Measurements from ENCODE around the gene ZNF549. TPM values are rescaled to one million over a fixed set of nuclear protein-coding genes. Genes with fewer than 3 reads are reported as not detected.

Gene ZNF549
- total and polyA plus RNA-seq, 2 of the 13 experiments (the other 11 are each of a cell fraction or from before 2014, with no cell fraction given) = 2.8 to 6.4 TPM

- no peak; the same call in 1 of the 2 replicates for TF ChIP-seq IKZF5 (CRISPR knock-in tag; IDR thresholded peaks at IDR 0.05)
- TF ChIP-seq TBP (CRISPR knock-in tag; IDR thresholded peaks at IDR 0.05) = no peak
- no peak for TF ChIP-seq AFF4 (CRISPR knock-in tag; IDR thresholded peaks at IDR 0.05)
- no peak for TF ChIP-seq BRF2 (CRISPR knock-in tag; IDR thresholded peaks at IDR 0.05)
- peak; percentile 29; the same call in 1 of the 2 replicates for TF ChIP-seq ZBTB20 (CRISPR knock-in tag; IDR thresholded peaks at IDR 0.05; ENCODE audit: borderline replicate concordance, low read depth)
- TF ChIP-seq SP2 (CRISPR knock-in tag; IDR thresholded peaks at IDR 0.05) = peak; percentile 94
- TF ChIP-seq PRMT3 (CRISPR knock-in tag; IDR thresholded peaks at IDR 0.05; ENCODE audit: borderline replicate concordance, low read depth) = no peak
- TF ChIP-seq BHLHE40 (IDR thresholded peaks at IDR 0.05; ENCODE audit: low read length) = no peak
- no peak for TF ChIP-seq EEA1 (CRISPR knock-in tag; IDR thresholded peaks at IDR 0.05; ENCODE audit: borderline replicate concordance)
- no peak for TF ChIP-seq ZNF724P (CRISPR knock-in tag; IDR thresholded peaks at IDR 0.05; ENCODE audit: borderline replicate concordance)
- peak; percentile 47; the same call in 1 of the 2 replicates for TF ChIP-seq ZNF576 (CRISPR knock-in tag; IDR thresholded peaks at IDR 0.05)
- TF ChIP-seq ZNF414 (CRISPR knock-in tag; IDR thresholded peaks at IDR 0.05) = no peak
- TF ChIP-seq KDM1A (CRISPR knock-in tag; IDR thresholded peaks at IDR 0.05) = no peak
- TF ChIP-seq TRAFD1 (CRISPR knock-in tag; IDR thresholded peaks at IDR 0.05; ENCODE audit: borderline replicate concordance) = no peak
- TF ChIP-seq MLX (CRISPR knock-in tag; IDR thresholded peaks at IDR 0.05) = no peak
- TF ChIP-seq POLR2G (IDR thresholded peaks at IDR 0.05; ENCODE audit: low read depth, low read length) = peak; percentile 81
- TF ChIP-seq KDM5A (IDR thresholded peaks at IDR 0.05; ENCODE audit: borderline replicate concordance, low read length) = peak; percentile 68; the same call in 1 of the 2 replicates
- TF ChIP-seq ZBTB25 (CRISPR knock-in tag; IDR thresholded peaks at IDR 0.05) = no peak
Observed at GRCh38 chr19:57559404-57560025, 32.4 kb downstream of the ZNF549 start, which contains the start of gene ZNF550 (continued).

All from HepG2 (cell line).